K562 (cell line): Measurements from ENCODE around the gene FMNL2. TPM values are rescaled to one million over a fixed set of nuclear protein-coding genes. Genes with fewer than 3 reads are reported as not detected.
A peak's percentile ranks its signal among the peaks of the same experiment; 100 is the strongest.

Experiments
- ADNP ChIP-seq: fragments of 200-800 bp; sonication (Bioruptor generic); IDR thresholded peaks from 2 replicates; pipeline ENCODE4 v1.6.1; 2016; ENCODE audit warnings: missing genetic modification characterization, missing compliant biosample characterization
- ARHGAP35 ChIP-seq: fragments of 450-650 bp; IDR thresholded peaks from 2 replicates; pipeline ENCODE4 v1.6.1; 2018; ENCODE audit not compliant: partially characterized antibody
- BACH1 ChIP-seq: fragments of 200-800 bp; sonication (Bioruptor generic); IDR thresholded peaks from 2 replicates; pipeline ENCODE4 v1.6.1; 2016; ENCODE audit warnings: missing genetic modification characterization, missing compliant biosample characterization
- BRD9 ChIP-seq: fragments of 450-650 bp; IDR thresholded peaks from 2 replicates; pipeline ENCODE4 v1.6.1; 2018; ENCODE audit warnings: low read depth; ENCODE audit not compliant: partially characterized antibody
- C11orf30 ChIP-seq: fragments of 450-650 bp; IDR thresholded peaks from 2 replicates; pipeline ENCODE4 v1.6.1; 2016; ENCODE audit warnings: low read depth, mild to moderate bottlenecking
- CBFA2T2 ChIP-seq: fragments of 450-650 bp; conservative IDR thresholded peaks from 2 replicates; pipeline ENCODE4 v1.6.1; 2017; ENCODE audit warnings: mild to moderate bottlenecking
- CBX5 ChIP-seq: IDR thresholded peaks from 2 replicates; pipeline ENCODE4 v1.6.1; 2014; ENCODE audit warnings: low read depth, borderline replicate concordance
- DPF2 ChIP-seq: fragments of 450-650 bp; IDR thresholded peaks from 2 replicates; pipeline ENCODE4 v1.6.1; 2016
- EGR1 ChIP-seq: fragments of 450-650 bp; conservative IDR thresholded peaks from 2 replicates; pipeline ENCODE4 v1.6.1; 2017; ENCODE audit warnings: mild to moderate bottlenecking
- EP300 ChIP-seq: IDR thresholded peaks from 2 replicates; pipeline ENCODE4 v1.6.1; 2012; ENCODE audit warnings: low read length, improper control_type of control experiment
- ESRRA ChIP-seq: fragments of 450-650 bp; IDR thresholded peaks from 2 replicates; pipeline ENCODE4 v1.6.1; 2014; ENCODE audit warnings: low read depth, mild to moderate bottlenecking, moderate library complexity, borderline replicate concordance
- JUN ChIP-seq, 2 experiments: sonication (generic) in 1 of 2; formaldehyde crosslinking in 1 of 2; IDR thresholded peaks; 2 replicates each; pipeline versions ENCODE4 v1.6.1 to v1.8.0; 2012 to 2022; ENCODE audit warnings: borderline replicate concordance in 2 of 2, mild to moderate bottlenecking in 2 of 2, improper control_type of control experiment in 1 of 2, low read depth in 1 of 2, low read length in 1 of 2, missing genetic modification reagents in 1 of 2
- KDM1A ChIP-seq, 2 experiments: fragments of 450-650 bp; IDR thresholded peaks; 2 replicates each; pipeline ENCODE4 v1.6.1; 2016; ENCODE audit warnings: mild to moderate bottlenecking in 2 of 2
- MAFF ChIP-seq: IDR thresholded peaks from 2 replicates; pipeline ENCODE4 v1.6.1; 2012; ENCODE audit warnings: low read length, improper control_type of control experiment
- MAFG ChIP-seq: fragments of 450-650 bp; conservative IDR thresholded peaks from 2 replicates; pipeline ENCODE4 v1.6.1; 2016; ENCODE audit warnings: missing genetic modification characterization, missing compliant biosample characterization
- MEIS2 ChIP-seq: fragments of 450-650 bp; IDR thresholded peaks from 2 replicates; pipeline ENCODE4 v1.6.1; 2014; ENCODE audit warnings: mild to moderate bottlenecking; ENCODE audit not compliant: partially characterized antibody
- NCOR1 ChIP-seq: fragments of 450-650 bp; IDR thresholded peaks from 2 replicates; pipeline ENCODE4 v1.6.1; 2016; ENCODE audit warnings: mild to moderate bottlenecking, moderate library complexity
- NR2C2 ChIP-seq, 2 experiments: fragments of 200-800 bp in 1 of 2; sonication (Bioruptor generic) in 1 of 2; sonication (generic) in 1 of 2; formaldehyde crosslinking in 1 of 2; IDR thresholded peaks; 2 replicates each; pipeline versions ENCODE4 v1.6.1 to v1.8.0; 2016 to 2022; ENCODE audit warnings: mild to moderate bottlenecking in 1 of 2, missing compliant biosample characterization in 1 of 2, missing genetic modification characterization in 1 of 2, missing genetic modification reagents in 1 of 2
- SMAD4 ChIP-seq: fragments of 250-450 bp; sonication (Bioruptor Pico); conservative IDR thresholded peaks from 2 replicates; pipeline ENCODE4 v1.8.0; 2021; ENCODE audit warnings: inconsistent platforms, mild to moderate bottlenecking, moderate library complexity
- SMARCE1 ChIP-seq: fragments of 450-650 bp; IDR thresholded peaks from 2 replicates; pipeline ENCODE4 v1.7.1; 2016; ENCODE audit warnings: mild to moderate bottlenecking
- SOX6 ChIP-seq: fragments of 450-650 bp; IDR thresholded peaks from 2 replicates; pipeline ENCODE4 v1.6.1; 2014; ENCODE audit warnings: mild to moderate bottlenecking
- STAG1 ChIP-seq: sonication (generic); formaldehyde crosslinking; IDR thresholded peaks from 2 replicates; pipeline ENCODE4 v1.5.0; 2020; ENCODE audit warnings: missing genetic modification reagents, borderline replicate concordance
- VEZF1 ChIP-seq: fragments of 200-800 bp; sonication (Bioruptor generic); IDR thresholded peaks from 2 replicates; pipeline ENCODE4 v1.6.1; 2017; ENCODE audit warnings: missing genetic modification characterization, missing compliant biosample characterization
- ZBTB17 ChIP-seq: fragments of 450-650 bp; formaldehyde crosslinking; IDR thresholded peaks from 2 replicates; pipeline ENCODE4 v1.4.0; 2020; ENCODE audit warnings: mild to moderate bottlenecking
- ZNF24 ChIP-seq: fragments of 450-650 bp; IDR thresholded peaks from 2 replicates; pipeline ENCODE4 v1.6.1; 2016
- ZNF584 ChIP-seq: fragments of 200-800 bp; sonication (Bioruptor generic); IDR thresholded peaks from 2 replicates; pipeline ENCODE4 v1.6.1; 2016; ENCODE audit warnings: low read depth, mild to moderate bottlenecking, missing genetic modification characterization, missing compliant biosample characterization
- polyA plus RNA-seq, 8 experiments: library from polyadenylated mRNA; depleted of rRNA in 4 of 8; stranded (reverse) in 5 of 8; unstranded in 3 of 8; fragments of >200 nt; fragmentation: Nextera tagmentation in 2 of 8; fragmentation: Illumina TruSeq in 1 of 8; extraction: Ambion mirVana in 2 of 8; extraction: Trizol in 1 of 8; gene quantifications; 2 replicates each; pipeline versions ENCODE4 v1.2.1 to v1.2.3, GENCODE V29; 2011 to 2014; ENCODE audit warnings: inconsistent platforms in 1 of 8, missing spikeins in 1 of 8
- total RNA-seq, 7 experiments: library from RNA; depleted of rRNA in 6 of 7; stranded (reverse); fragments of >200 nt in 6 of 7; fragmentation: Illumina TruSeq in 2 of 7; extraction: Trizol in 2 of 7; gene quantifications; 2 replicates each; pipeline versions ENCODE4 v1.2.1 to v1.2.3, GENCODE V29; 2011 to 2021; ENCODE audit warnings: low replicate concordance in 1 of 7
- TF ChIP-seq, protein P1 (sequence below): fragments of 450-650 bp; IDR thresholded peaks from one replicate; pipeline ENCODE4 v1.6.1; 2018; ENCODE audit warnings: mild to moderate bottlenecking, moderate library complexity; ENCODE audit not compliant: partially characterized antibody

FMNL2 gene
- total and polyA plus RNA-seq, 9 of the 15 experiments (the other 6 are each of a cell fraction or from before 2014, with no cell fraction given) = 0.15 to 0.49 (median 0.24) TPM; not detected in 1

DNA sequence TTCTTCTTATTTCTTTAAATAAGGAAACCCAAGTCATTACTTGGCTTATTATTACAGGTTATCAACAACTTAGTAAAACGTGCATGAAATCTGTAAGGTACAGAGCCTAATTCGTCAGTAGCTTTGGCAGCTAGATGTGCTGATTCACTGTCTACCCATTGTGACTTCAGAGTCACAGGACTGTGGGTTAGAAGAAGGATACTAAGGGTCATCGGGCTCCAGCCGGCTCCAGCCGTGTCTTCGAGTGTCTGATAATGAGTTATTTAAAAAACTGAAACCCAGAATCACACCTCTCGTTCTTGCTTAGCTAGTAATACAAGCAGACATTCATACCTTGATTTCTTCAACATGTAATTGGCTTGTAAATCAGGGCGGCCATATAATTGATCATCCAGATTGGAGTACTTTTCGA, 170.5 kb downstream of the FMNL2 start (continued):
- no peak for TF ChIP-seq NR2C2 (CRISPR knock-in tag; IDR thresholded peaks at IDR 0.05)
- peak; percentile 86 for TF ChIP-seq NR2C2 (tag; IDR thresholded peaks at IDR 0.05)
- peak; percentile 67 for TF ChIP-seq CBFA2T2
- 0 out of 2 replicates have a peak, but pooled peaks have one; percentile 64 for TF ChIP-seq JUN (IDR thresholded peaks at IDR 0.05; ENCODE audit: borderline replicate concordance, low read depth, low read length)
- TF ChIP-seq JUN (CRISPR knock-in tag; IDR thresholded peaks at IDR 0.05; ENCODE audit: borderline replicate concordance) = no peak
- 0 out of 2 replicates have a peak, but pooled peaks have one; percentile 27 for TF ChIP-seq SMARCE1
- peak; percentile 47; the same call in 1 of the 2 replicates for TF ChIP-seq EP300
- peak; percentile 32; the same call in 1 of the 2 replicates for TF ChIP-seq DPF2
- TF ChIP-seq EGR1 = no peak
- TF ChIP-seq ARHGAP35 = no peak
- TF ChIP-seq, protein P1, sequence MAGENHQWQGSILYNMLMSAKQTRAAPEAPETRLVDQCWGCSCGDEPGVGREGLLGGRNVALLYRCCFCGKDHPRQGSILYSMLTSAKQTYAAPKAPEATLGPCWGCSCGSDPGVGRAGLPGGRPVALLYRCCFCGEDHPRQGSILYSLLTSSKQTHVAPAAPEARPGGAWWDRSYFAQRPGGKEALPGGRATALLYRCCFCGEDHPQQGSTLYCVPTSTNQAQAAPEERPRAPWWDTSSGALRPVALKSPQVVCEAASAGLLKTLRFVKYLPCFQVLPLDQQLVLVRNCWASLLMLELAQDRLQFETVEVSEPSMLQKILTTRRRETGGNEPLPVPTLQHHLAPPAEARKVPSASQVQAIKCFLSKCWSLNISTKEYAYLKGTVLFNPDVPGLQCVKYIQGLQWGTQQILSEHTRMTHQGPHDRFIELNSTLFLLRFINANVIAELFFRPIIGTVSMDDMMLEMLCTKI = no peak
- peak; percentile 89; the same call in 1 of the 2 replicates for TF ChIP-seq BACH1 (tag)
- TF ChIP-seq CBX5 = no peak
- TF ChIP-seq MEIS2 = peak; percentile 70
- TF ChIP-seq STAG1 (CRISPR knock-in tag) = no peak
- TF ChIP-seq SOX6 = peak; percentile 42; the same call in 1 of the 2 replicates
- peak; percentile 16; the same call in 1 of the 2 replicates for TF ChIP-seq MAFF
- peak; percentile 92 for TF ChIP-seq MAFG (tag)
- peak; percentile 30; the same call in 1 of the 2 replicates for TF ChIP-seq ZNF24
- TF ChIP-seq KDM1A (IDR thresholded peaks at IDR 0.05) = peak; percentile 42 to 59; a peak in 2 of 4 replicates
- no peak for TF ChIP-seq BRD9
- TF ChIP-seq C11orf30 = peak; percentile 71
- TF ChIP-seq NCOR1 = peak; percentile 38; the same call in 1 of the 2 replicates
- 0 out of 2 replicates have a peak, but pooled peaks have one; percentile 39 for TF ChIP-seq ZNF584 (CRISPR knock-in tag)
- TF ChIP-seq ZBTB17 (CRISPR knock-in tag) = 0 out of 2 replicates have a peak, but pooled peaks have one; percentile 24
- TF ChIP-seq ADNP (tag) = peak; percentile 68
- peak; percentile 62; the same call in 1 of the 2 replicates for TF ChIP-seq SMAD4 (CRISPR knock-in tag)
- TF ChIP-seq ESRRA = 0 out of 2 replicates have a peak, but pooled peaks have one; percentile 35
- TF ChIP-seq VEZF1 (CRISPR knock-in tag) = peak; percentile 32; the same call in 1 of the 2 replicates
